ENCODE results near the gene FAM107B.
"Not testable (repeated sequence)": the region's sequence is repeated elsewhere in the genome, so short reads cannot be mapped to it uniquely, and the experiment has no call there.

FAM107B gene

DNA sequence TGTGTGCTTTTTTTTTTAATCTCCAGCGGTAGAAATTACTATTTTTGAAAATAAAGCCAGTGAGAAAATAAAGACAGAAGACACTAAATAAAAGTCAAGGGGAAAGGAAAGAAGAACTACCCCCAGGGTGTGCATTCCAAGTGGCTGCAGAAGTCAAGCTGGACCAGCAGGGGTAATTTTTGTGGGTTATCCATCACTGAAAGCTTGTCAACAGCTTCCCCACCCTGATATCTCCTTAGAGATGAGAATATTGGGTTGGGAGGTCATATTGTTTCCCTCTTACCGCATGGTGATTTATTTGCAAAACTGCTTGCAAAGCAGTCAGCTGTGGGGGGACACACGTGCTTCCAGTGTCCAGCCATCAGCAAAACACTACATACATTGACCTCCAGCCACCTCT lies 46.4 kb downstream of the FAM107B start:
- no peak for DNase-seq

DNA sequence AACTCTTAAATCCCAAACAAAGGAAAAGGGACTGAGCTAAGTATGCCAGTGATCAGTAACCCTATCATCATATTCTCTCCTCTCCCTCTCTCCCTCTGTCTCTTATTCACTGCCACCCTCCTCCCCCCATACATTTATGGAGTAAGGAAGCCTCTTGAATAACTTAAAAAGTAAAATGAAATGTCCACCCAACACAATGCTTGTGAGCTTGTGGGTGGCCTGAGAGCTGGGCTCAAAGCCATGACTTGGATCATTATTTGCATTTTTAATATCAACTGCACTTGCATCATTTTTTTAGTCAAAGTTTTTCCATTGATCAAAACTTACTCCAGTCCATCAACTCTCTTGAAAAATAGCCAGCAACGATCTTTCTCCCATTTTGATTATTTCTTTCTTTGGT lies 46.8 kb downstream of the FAM107B start:
- DNase-seq = no peak

- no peak for DNase-seq
Observed at GRCh38 chr10:14727465-14727864, 47.2 kb downstream of the FAM107B start.

- no peak for DNase-seq
Observed at GRCh38 chr10:14724931-14725330, 49.8 kb downstream of the FAM107B start.

DNA sequence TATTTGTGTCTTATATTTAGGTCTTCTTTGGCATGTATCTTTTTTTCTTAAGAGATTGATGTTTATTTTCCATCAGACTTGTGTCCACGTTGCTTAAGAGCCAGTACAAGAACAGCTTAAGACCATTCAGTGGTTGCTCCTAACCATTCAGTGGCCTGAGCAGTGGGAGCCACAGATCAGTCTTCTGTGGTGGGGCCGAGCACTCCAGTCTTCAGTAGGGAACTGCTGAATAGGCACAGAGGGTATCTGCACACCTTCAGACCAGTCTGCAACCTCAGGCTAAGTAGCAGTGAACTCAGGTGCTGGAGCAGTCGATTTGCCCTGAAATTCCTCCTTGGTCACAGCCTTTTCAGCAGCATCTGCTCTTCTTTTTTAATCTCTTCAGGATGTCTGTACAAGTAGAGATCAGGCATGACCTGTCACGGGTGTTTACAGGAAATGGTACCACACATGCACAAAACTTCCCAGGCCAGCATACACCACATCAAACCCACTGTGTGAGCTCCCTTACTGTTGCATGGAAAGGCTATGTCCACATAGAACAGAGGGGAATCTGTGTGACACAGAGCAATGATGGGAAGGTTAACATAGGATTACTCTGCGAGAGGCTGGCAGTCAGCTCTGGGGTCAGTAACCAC lies 51.5 kb downstream of the FAM107B start:
- DNase-seq = peak; percentile 9

DNA sequence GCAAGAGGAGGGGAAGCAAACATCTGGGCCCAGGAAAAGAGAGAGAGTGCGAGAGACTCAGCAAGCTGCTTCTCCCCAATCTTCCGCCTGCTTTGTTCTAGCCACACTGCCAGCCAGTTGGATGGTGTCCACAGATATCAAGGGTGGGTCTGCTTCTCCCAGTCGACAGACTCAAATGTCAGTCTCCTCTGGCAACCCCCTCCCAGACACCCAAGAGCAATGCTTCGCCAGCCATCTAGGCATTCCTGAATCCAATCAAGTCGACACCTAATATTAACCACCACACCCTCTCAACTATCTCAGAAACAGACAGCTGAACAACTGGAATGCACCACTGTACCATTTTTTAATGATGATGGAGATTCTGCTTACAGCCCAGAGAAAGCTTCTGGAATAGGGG lies 57.1 kb downstream of the FAM107B start:
- no peak for DNase-seq

DNA sequence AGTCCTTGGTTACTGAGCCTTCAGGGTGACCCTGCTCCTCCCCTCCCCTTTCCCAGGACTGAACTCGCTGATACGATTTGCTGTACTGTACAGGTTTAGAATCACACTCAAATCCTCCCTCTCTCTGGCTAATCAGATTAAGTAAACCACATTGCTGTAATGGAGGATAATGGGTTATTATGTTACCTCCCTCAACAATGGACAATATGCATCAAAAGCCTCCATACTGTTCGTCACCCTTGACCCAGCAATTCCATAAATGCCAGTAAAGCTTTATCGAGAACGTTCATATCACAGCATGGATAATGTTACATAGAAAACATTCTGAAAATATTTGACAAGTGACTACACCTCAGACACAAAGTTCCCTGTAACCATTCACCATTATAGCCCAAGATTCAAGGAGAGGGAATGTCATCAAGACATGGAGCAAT lies 61.7 kb downstream of the FAM107B start:
- no peak for DNase-seq

GRCh38 chr10:14709344-14709743 lies 65.4 kb downstream of the FAM107B start:
- not testable (repeated sequence) for DNase-seq

DNA sequence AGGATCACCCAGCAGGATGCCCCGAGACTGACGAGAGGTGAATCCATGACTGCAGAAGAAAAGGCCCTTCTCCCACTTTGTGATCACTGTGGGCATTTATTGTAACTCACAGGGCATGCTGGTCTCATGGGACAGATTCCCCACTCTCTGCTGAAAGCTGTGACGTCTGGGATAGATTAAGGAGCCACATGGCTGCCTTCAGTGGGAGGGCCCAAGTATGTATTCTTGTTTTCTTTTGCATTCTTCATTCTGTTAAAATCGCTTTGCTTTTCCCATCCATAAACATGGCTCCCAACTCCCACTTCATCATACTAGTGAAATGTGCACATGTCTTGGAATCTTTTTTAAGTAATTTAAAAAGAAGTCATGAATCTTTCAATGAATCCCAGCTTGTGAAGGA lies 67.2 kb downstream of the FAM107B start:
- no peak for DNase-seq

DNA sequence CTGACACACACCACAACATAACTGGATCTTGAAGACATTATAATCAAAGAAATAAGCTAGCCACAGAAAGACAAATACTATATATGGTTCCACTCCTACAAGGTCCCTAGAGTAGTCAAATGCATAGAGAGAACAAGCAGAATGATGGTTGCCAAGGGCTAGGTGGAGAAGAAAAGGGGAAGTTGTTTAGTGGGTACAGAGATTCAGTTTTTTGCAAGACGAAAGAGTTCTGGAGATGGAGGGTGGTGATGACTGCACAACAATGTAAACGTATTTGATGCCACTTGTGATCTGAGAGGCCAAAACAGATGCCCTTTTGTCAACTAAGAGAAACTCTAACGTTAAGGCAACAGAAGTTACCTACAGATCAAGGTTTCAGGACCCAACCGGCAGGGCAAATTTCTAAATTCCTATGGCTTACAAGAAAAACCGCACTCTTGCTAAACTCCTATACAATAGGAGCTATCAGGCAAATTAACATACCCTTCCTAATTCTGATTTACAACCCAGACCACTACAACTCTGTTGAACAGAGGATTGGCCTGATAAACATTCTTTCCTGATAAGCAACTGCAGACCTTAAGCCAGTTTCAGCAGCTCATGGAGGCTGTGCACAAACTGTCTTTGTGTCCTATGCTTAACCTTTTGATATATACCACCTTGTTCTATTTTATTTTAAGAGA lies 69.0 kb downstream of the FAM107B start:
- DNase-seq = no peak

GRCh38 chr10:14703631-14704001 lies 71.1 kb downstream of the FAM107B start:
- DNase-seq = no peak

DNA sequence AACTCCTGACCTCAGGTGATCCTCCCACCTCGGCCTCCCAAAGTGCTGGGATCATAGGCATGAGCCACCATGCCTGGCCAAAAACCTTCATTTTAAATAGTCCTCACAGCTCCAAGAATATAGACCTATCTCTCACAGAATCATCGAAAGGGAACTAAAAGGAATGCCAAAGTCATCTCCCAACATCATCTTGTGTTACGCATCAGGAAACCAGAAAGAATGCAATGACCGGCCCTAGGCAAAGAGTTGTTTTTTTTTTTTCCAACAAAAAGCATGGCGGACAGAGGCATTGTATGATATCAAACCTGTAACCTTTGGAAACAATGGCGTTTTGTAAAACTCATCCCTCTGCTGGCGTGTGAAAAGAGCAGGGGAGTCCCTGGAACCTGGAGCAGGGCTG lies 73.2 kb downstream of the FAM107B start:
- DNase-seq = no peak

DNA sequence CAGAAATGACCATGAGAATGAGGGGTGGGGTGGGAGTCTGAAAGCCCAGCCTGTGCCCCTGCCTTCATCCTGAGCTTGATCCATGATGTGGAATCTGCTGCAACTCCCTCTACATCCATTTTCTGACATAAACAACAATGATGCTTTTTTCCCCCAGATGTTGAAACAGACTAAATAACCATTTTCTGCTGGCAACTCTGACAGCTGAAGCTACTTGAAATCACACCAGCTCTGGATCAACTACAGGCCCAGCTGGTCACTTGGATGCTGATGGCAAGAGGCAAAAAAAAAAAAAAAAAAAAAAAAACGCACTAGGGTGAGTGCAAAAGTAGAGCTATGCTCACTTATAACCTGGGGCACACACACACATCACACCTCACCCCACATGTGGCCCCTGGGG lies 74.2 kb downstream of the FAM107B start:
- no peak for DNase-seq

DNA sequence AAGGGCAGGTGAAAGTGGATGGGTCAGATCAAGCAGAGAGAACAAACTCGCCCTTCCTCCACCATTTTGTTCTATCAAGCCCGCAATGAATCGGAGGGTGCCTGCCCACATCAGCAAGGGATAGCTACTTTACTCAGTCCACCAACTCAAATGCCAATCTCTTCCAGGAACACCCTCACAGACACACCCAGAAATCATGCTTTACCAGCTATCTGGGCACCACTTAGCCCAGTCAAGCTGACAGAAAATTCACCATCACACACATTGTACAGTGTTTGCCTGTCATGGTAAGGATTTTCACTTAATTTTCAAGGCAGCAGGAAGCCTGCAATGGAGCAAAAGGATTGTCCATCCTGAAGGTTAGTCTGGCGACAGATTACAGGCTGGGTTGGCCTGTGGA lies 75.2 kb downstream of the FAM107B start:
- DNase-seq = no peak

DNA sequence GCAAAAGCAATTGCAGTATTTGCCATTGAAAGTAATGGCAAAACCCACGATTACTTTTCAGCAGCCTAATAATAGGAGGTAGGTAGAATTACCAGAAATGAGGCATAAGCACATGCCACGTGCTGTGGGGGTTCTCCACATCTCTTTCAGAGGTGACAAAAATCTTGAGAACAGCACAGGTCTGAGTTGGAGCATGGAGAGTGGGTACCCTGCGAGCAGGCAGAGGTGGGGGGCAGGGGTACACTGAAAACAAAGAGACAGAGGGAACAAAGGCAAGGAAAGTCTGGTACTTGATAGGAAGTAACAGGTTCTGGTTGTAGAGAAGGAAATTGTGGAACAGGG lies 75.9 kb downstream of the FAM107B start:
- no peak for DNase-seq

- DNase-seq = no peak
Observed at GRCh38 chr10:14698111-14698828, 76.4 kb downstream of the FAM107B start.

DNA sequence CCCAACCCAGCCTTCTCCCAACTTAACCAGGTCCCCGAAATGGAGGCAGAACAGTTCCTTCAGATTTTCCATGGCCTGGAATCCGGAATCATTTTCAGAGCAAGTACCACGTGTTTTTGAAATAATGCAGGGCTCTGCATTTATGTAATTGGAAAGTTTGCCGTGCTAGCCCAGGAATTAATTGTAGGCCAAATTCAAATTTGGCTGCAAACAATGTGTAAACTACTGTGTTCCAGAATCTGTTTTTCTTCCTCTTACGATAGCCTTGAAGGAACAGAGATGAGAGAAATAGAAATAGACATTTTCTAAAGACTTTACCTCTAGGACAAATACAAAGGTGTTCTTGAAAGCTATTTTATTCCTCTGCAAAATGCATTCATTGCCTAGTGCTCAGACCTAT lies 77.4 kb downstream of the FAM107B start:
- no peak for DNase-seq

DNA sequence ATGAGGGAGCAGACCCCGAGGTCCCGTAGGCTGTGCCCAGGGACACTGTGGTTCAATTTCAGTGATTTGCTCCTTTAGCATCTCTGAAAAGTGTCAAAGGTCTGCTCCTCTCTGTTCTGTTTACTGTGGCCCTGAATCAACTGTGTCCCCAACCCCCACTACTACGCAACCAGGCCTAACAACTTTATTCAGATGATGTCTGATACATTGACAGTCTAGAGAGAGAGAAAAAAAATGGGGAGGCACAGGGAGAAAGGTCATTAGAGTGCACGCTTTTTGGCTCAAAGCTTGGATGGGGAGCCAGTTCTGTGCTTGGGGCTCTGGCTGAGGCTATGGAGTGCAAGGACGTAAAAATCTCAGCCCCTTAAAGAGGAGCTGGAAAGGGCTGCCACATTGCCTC lies 77.9 kb downstream of the FAM107B start:
- DNase-seq = no peak

DNA sequence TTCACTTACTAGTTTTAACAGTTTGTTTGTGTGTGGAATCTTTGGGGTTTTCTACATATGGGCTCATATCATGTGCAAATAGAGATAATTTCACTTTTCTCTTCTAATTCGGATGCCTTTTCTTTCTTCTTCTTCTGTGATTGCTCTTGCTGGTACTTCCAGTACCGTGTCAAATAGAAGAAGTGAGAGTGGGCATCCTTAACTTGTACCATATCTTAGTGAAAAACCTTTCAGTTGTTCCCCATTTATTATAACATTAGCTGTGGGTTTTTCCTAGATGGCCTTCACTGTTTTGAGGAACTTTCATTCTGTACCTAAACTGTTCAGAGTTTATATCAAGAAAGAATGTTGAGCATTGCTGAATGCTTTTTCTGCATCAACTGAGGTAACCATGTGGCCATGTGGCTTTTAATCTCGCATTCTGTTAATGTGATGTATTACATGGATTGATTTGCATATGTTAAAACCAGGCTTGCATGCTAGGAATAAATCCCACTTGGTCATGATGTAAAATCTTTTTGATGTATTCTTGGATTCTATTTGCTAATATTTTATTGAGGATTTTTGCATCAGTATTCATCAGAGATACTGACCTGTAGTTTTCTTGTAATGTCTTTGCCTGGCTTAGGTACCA lies 78.7 kb downstream of the FAM107B start:
- no peak for DNase-seq

- DNase-seq = no peak
Observed at GRCh38 chr10:14693891-14694290, 80.8 kb downstream of the FAM107B start.

GRCh38 chr10:14692344-14693076 lies 82.2 kb downstream of the FAM107B start:
- DNase-seq = no peak

DNA sequence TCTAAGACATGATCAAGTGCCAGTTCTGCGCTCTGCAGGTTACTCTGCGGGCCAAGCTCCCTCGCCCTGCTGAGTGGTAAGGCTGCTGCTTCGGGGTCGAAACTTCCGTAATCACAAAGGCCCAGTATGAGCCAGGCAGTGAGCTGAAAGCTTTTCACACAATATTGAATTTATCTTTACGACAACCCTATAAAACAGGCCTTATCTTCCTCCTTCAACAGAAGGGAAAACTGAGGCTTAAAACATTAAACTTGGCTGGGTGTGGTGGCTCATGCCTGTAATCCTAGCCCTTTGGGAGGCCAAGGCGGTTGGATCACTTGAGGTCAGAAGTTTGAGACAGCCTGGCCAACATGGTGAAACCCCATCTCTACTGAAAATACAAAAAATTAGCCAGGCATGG lies 83.3 kb downstream of the FAM107B start:
- no peak for DNase-seq

DNA sequence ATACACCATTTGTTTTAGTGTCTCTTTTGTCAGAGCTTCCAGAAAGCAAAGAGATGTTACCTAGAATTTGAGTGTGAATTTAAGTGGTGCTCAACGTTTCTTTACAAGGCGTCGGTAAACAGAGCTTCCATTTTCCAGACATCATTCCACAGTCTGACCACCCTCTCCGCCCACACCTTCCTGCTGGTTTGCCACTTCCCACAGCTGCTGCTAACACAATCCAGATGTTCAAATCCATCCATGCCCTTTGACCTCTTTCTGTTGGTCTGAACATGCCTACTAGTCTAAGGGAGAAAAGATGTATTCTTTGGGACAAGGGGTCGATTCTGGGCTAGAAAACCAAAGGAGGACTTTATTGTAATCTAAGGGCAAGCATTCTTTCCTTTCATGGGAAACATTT lies 86.1 kb downstream of the FAM107B start:
- DNase-seq = no peak
